Lung (tissue), 12 donors: ENCODE results near the gene ADH7. TPM values are rescaled to one million over a fixed set of nuclear protein-coding genes. Genes with fewer than 3 reads are reported as not detected.

ENCODE experiments used
- ATAC-seq: fragments of 200-7000 bp; cut with Tn5 transposase; one replicate; pipeline ENCODE4 v1.9.1; 2020; ENCODE audit warnings: moderate number of reproducible peaks; ENCODE audit not compliant: insufficient read depth, low FRiP score
- DNase-seq, 3 donors: peaks; one replicate each; pipeline ENCODE4 v3.0.0-alpha.2; 2013 to 2017
- H3K27ac ChIP-seq, 2 donors: one replicate each; pipeline ENCODE4 v1.5.1; 2013; ENCODE audit warnings: mild to moderate bottlenecking in 2 of 2, moderate library complexity in 2 of 2, control low read depth in 1 of 2, inconsistent platforms in 1 of 2, low read depth in 1 of 2, low read length in 1 of 2
- H3K27me3 ChIP-seq, 3 donors: one replicate each; pipeline ENCODE4 v1.5.1; 2013; ENCODE audit warnings: low read length in 2 of 3; ENCODE audit not compliant: control insufficient read depth in 3 of 3, insufficient read depth in 3 of 3
- H3K36me3 ChIP-seq, 4 donors: one replicate each; pipeline ENCODE4 v1.5.1; 2013; ENCODE audit warnings: low read length in 4 of 4, mild to moderate bottlenecking in 1 of 4, moderate library complexity in 1 of 4; ENCODE audit not compliant: control insufficient read depth in 4 of 4, insufficient read depth in 4 of 4
- H3K4me1 ChIP-seq, 5 donors: one replicate each; pipeline ENCODE4 v1.5.1; 2013; ENCODE audit warnings: low read length in 5 of 5, mild to moderate bottlenecking in 2 of 5, moderate library complexity in 1 of 5; ENCODE audit not compliant: control insufficient read depth in 5 of 5, insufficient read depth in 5 of 5
- H3K4me3 ChIP-seq: one replicate; pipeline ENCODE4 v1.5.1; 2013; ENCODE audit warnings: mild to moderate bottlenecking, control low read depth, moderate library complexity
- H3K9ac ChIP-seq, 2 donors: one replicate each; pipeline ENCODE4 v1.5.1; 2013; ENCODE audit warnings: low read length in 2 of 2, control low read depth in 1 of 2; ENCODE audit not compliant: insufficient read depth in 1 of 2
- H3K9me3 ChIP-seq, 4 donors: one replicate each; pipeline ENCODE4 v1.5.1; 2013; ENCODE audit warnings: low read length in 3 of 4, mild to moderate bottlenecking in 1 of 4, moderate library complexity in 1 of 4; ENCODE audit not compliant: control insufficient read depth in 4 of 4, insufficient read depth in 3 of 4
- CTCF ChIP-seq: IDR thresholded peaks from 2 replicates; pipeline ENCODE4 v1.5.1; 2012; ENCODE audit warnings: mild to moderate bottlenecking; ENCODE audit errors: control extremely low read depth, extremely low read depth
- WGBS, 2 donors: extraction: QIAGEN DNeasy Blood & Tissue Kit; methylation state at CpG; one replicate each; pipeline ENCODE4 v1.1.7; 2013; 5-methylcytosine and 5-hydroxymethylcytosine counted together
- polyA plus RNA-seq, 2 donors: library from polyadenylated mRNA; stranded (reverse); fragments of 200-250 nt; gene quantifications; one replicate each; pipeline ENCODE4 v1.2.1, GENCODE V29; 2013
- total RNA-seq, 2 donors: library from RNA; depleted of rRNA in 1 of 2; stranded (reverse); fragments of >200 nt in 1 of 2; gene quantifications; one replicate each; pipeline ENCODE4 v1.2.1, GENCODE V29; 2014 to 2021
- donor health status: control.
- donor health status: control.
- donor health status: Bipolar disorder and iron deficiency.
- donor health status: healthy.
- donor health status: DM: yes; HTN: yes; CAD: no.

Gene ADH7
- total and polyA plus RNA-seq, 4 donors = 0.71 to 5.4 (median 2.9) TPM

- 76 to 82% methylated on average over 6 of the region's 6 CpGs for WGBS, 2 donors
Measured at GRCh38 chr4:99458911-99459447, 23.8 kb upstream of the ADH7 start.

DNA sequence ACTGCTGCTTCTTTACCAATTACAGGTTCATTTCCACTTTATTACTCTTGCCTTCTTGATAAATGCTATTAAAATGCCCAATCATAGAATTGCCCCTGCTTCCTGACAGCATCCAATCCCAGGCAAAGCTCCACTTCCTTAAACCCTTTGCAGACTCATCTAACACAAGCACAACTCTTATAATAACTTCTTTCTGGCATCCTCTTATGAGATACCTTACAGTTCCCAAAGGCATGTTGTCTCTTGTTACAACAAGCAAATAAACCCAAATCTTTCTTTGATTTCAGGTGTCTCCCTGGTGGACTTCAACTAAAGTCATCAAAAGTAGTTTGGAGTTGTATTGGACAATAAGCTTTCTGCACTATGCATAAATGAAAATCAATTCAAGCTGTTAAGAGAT is 22.5 kb upstream of the ADH7 start:
- TF ChIP-seq CTCF = no peak
- H3K4me1 ChIP-seq = no peaks in the 10 kb centered on the region
- H3K9me3 ChIP-seq = peaks cover 0 to 3% (median under 1%) of the 10 kb centered on the region in 4 donors
- H3K9ac ChIP-seq = no peak overlapping the region
- DNase-seq (no peak), ATAC-seq (no peak)
- H3K27me3 ChIP-seq = no peaks in the 10 kb centered on the region
- H3K36me3 ChIP-seq = no peaks in the 10 kb centered on the region
- H3K27ac ChIP-seq = no peak overlapping the region
- H3K4me3 ChIP-seq = no peak overlapping the region

More at GRCh38 chr4:99458911-99459447, 23.8 kb upstream of the ADH7 start:
- ATAC-seq (no peak), DNase-seq (no peak)
- peaks cover 0 to 1% (median 0%) of the 10 kb centered on the region in 4 donors for H3K9me3 ChIP-seq
- TF ChIP-seq CTCF = no peak
- no peak overlapping the region for H3K27ac ChIP-seq
- no peaks in the 10 kb centered on the region for H3K27me3 ChIP-seq
- H3K9ac ChIP-seq = no peak overlapping the region
- H3K36me3 ChIP-seq = no peaks in the 10 kb centered on the region
- H3K4me1 ChIP-seq = no peaks in the 10 kb centered on the region
- no peak overlapping the region for H3K4me3 ChIP-seq

DNA sequence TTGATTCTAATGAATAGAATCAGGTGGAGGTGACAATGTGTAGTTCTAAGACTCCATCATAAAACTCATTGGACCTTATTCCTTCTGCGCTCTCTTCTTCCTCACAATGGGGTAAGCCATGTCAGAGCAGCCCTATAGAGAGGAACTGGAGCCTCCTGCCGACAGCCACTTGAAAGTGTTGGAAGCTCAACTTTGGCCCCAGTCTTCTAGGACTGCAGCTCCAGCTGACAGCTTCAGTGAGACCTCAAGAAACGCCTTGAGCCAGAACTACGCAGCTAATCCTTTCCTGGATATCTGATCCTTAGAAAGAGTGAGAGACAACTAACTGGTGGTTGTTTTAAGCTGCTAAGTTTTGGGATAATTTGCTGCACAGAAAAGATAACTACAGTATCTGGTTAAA is 22.1 kb upstream of the ADH7 start:
- Histone ChIP-seq H3K4me1 (no peaks in the 10 kb centered on the region), H3K27ac (no peak overlapping the region), H3K4me3 (no peak overlapping the region), H3K27me3 (no peaks in the 10 kb centered on the region), H3K9ac (no peak overlapping the region), H3K9me3 (peaks cover 0 to 7% (median 2%) of the 10 kb centered on the region in 4 donors), H3K36me3 (no peaks in the 10 kb centered on the region)
- no peak for TF ChIP-seq CTCF
- ATAC-seq (no peak), DNase-seq (no peak)
- 77 to 79% methylated on average over 4 of the region's 4 CpGs for WGBS, 2 donors

DNA sequence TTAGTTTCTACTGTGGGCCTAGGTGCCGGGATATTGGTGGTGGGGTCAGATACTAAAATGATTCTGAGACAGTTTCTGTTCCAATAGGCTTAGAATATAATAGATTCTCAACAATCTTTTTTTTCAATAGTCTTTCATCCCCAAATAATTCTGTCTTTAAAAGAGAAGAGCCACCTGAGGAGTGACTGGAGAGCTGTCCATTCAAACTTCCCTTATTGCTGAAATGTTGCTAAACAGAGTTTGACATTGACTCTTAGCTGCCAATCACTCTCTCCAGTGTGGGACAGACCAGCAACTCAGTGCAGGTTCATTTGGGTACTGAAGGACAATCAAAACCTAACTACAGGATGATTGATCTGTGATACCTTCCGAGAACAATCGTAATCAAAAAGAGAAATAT is 12.4 kb upstream of the ADH7 start:
- WGBS, 2 donors = 92 to 95% methylated on average over 3 of the region's 3 CpGs
- H3K4me1 ChIP-seq = no peaks in the 10 kb centered on the region
- no peak for ATAC-seq
- no peak for TF ChIP-seq CTCF
- no peaks in the 10 kb centered on the region for H3K36me3 ChIP-seq
- DNase-seq = no peak
- H3K9me3 ChIP-seq = peaks cover 0 to 15% (median 3%) of the 10 kb centered on the region in 4 donors
- H3K27me3 ChIP-seq = peaks cover 0 to 2% (median 0%) of the 10 kb centered on the region in 3 donors
- H3K4me3 ChIP-seq = no peak overlapping the region
- no peak overlapping the region for H3K27ac ChIP-seq
- no peak overlapping the region for H3K9ac ChIP-seq
